GM19035 (cell line): ENCODE data around the gene ABCG1.
A peak's percentile ranks its signal among the peaks of the same experiment; 100 is the strongest.

ENCODE experiments used
- ATAC-seq: cut with Tn5 transposase; IDR thresholded peaks from one replicate; pipeline ENCODE4 v1.9.1; 2021; ENCODE audit not compliant: unreplicated experiment

ABCG1 gene

DNA sequence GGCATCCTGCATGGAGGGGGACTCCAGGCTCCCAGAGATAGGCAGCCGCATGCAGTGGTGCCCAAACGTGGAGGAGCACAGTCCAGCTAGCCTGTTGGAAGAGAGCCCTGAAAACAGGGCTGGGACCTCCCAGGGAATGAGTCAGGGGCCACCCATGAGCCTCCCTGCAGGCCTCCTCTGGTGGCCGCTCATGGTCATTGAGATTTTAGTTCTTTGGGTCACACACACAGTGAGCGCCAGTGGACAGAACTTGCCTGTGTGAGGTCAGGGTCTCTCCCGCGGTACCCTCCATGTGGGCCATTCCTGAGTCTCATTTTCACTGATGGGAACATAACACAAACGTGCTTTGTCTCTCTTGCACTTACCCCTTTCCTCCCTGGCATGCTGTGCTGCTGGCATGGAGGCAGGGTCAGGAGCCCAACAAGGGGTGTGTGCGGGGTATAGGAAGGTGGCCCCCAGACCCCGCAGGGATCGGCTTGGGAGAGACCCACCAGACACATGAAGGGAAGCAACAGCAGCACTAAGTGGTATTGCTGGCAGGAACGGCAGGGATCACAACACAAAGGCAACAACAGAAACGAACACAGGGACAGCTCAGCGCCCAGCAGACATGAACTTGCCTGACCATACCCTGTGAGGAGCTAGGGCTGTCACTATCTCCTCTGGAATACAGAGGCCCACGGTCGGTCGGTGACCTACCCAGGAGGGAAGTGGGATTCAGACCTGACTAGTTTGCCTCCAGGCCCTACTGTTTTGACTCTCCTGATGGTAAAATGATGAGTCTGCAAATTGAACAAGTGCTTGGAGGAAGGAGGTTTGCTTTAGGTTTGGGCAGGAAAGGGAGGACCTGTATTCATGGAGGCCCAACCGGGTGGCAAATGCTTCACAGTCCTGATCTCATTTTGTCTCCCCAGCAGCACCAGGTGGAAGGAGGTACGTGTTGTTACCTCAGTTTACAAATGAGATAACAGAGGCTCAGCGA is 31.8 kb downstream of the ABCG1 start:
- ATAC-seq: no peak

DNA sequence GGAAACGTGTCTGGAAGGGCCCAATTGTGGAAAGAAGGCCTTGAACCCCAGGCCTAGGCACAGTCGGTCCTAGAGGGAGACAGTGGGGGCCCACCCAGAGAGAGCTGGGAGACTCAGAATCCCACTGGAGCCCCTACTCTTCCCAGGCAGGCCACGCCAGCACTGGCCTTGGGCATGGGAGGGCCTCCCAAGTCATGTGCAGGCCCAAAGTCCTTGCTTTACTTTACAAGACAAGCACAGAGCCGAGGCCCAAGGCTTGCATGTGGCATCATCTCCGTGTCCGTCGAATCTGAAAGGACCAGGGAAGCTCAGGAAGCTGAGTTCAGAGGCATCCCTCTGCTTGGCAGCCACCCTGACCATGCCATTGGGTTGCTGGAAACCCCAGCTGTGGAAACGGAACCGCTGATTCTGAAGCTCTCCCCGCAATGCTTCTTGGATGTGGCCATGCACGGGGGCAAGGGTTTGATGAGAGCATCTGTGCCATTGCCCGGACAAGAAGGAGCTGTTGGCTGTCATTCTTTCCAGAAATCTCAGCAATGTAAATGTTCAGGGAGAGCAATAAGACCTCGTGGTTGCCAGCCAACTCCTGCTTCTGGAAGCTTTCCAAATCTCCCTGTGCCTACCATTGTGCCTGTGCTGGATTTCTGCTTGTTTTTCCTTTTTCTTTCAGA is 32.8 kb downstream of the ABCG1 start:
- ATAC-seq: no peak

DNA sequence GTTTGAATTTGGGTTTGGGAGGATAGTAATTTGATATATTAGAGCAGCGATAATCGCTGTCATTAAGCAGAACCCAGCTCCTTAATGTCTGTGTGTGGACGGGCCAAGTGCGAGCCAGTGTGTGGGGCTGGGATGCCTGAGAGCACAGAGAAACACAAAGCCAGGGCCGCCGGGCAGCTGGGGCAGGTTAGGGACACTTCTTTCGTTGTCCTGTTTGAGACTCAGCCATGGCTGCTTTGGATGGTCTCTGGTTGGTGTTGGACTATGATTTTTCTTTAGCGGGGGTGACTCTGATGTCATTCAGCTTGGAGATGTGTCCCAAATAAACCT is 33.4 kb downstream of the ABCG1 start:
- ATAC-seq: no peak

DNA sequence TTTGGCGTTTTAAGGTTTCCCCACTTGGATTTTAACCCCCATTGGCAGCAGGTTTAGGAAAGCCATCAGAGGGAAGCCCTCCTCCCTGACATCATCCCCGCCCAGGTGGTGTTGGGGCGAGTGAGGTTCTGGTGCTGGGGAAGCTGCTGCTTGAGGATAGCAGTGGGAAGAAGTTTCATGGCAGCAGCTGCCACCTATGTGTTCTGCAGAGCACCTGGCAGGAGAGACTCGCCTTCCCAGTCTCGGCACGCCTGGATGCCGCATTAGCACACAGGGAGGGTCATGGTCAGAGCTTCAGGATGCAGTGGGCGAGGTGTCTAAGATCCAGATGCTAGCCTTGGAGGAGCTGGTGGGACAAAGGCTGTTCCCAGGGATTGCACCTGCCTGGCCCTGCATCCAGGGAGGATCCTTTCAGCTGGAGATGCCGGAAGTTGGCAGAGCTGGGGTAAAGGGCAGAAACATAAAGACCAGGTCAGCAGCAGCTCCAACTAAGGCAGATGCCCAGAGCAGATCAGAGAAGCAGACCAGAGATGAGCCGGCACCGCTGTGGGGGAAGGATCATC is 33.9 kb downstream of the ABCG1 start:
- no peak for ATAC-seq

DNA sequence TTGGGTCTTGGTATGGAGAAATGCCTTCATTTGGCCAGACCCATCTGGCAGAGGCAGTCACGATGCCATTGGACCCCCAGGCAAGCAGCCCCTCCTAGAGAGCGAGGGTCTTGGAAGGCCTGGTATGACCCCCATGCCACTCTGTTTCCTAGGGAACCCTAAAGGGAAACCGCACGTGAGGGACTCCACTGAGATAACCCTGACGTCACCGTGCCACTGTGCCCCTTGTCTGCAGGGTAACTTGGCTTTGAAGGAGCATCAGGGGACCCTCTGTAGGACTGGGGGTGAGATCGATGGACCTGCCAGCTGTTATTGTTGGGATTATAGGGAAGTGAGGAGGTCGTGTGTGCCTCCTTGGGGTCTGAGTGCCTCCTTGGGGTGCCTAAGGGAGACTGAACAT is 34.5 kb downstream of the ABCG1 start:
- ATAC-seq: no peak

DNA sequence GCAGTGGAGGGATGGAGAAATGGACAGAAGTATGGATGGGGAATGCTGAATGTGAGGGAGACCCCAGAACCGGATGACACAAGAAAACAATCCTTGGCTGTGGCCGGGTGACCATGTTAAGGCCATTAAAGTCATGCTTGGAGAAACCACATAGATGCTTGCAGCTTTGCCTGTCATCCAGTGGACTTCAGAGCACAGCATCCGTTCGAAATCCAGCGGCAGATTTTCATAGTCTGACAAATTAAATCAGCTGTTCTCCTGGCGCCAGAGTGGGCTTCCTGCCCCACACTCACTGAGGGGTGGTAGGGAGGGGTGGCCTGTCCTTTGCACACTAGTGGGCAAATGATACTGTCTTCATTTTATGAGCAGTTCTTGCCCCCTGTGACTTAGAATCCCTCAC is 35.1 kb downstream of the ABCG1 start:
- ATAC-seq: no peak

DNA sequence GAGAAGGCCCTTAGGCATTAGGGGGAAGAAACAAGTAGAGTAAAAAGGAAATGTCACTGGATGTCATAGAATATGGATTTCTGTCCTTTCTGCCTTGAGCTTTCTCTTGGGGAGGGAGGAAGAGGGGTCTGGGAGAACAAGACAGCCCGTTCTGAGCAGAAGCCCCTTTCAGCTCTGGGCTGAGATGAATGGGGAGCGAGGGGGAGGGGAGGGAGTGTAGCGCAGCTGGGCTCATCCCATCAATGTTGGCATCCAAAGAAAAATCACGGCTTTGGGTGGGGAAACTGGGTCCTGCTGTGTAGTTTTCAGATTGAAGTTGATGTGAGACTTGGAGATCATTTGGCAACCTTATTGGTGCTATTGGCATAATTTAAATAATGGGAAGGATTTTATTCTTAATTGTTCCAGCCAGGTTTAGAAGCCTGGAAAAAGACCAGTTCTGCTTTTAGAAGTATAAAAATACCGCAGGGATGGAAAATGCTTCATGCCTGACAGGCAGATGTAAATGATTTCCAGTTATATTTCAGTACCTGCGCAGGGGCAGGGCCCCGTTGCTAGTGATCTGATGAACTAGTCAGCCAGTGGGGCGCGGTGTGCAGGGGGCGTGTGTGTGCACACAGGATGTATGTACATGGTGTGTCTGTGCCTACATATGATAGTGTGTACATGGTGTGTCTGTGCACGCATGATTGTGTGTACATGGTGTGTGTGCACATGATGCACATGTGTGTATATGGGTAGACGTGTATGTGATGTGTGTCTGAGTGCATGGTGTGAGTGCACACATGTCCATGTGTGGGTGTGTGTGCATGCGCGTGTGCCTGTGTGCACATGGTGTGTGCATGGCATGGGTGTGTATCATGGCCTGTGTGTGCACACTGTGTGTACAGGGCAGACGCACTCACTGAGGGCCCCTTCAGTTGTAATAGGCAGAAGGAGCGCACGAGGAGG is 36.0 kb downstream of the ABCG1 start:
- no peak for ATAC-seq

DNA sequence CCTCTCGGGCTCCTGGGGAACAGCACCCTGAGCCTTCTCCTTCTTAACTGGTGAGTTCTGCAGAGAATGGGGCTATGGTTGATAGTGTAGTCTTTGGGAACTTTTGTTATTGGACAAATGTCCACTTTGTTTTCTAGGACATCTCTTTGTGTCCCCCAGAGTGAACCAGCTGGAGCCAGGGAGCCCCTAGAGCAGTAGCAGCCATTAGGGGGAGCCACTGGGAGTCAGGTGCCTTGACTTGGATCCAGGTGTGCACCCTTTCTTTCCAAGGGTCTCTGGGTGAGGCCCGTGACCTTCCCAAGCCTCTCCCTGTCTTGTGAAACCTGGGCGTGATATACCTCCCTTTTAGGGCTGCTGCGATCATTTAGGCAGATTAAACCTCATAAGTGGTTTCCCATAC is 36.9 kb downstream of the ABCG1 start:
- ATAC-seq: no peak

DNA sequence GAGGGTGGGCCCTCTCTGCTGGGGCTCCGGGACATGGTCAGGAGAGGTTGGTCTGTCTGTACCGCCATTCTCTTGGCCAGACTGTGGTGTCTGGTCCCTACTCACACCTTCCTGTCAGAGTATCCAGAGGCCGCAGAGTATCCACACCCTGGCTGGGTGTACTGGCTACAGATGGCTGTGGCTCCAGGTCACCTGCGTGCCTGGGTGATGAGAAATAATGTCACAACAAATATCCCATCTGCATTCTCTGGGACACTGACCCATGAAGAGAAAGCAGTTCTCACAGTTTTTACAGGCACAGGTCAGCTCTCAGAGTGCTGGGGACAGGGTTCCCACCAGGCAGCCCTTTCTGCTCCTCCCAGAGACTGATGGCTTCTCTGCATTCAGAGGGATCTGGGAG is 37.4 kb downstream of the ABCG1 start:
- no peak for ATAC-seq

DNA sequence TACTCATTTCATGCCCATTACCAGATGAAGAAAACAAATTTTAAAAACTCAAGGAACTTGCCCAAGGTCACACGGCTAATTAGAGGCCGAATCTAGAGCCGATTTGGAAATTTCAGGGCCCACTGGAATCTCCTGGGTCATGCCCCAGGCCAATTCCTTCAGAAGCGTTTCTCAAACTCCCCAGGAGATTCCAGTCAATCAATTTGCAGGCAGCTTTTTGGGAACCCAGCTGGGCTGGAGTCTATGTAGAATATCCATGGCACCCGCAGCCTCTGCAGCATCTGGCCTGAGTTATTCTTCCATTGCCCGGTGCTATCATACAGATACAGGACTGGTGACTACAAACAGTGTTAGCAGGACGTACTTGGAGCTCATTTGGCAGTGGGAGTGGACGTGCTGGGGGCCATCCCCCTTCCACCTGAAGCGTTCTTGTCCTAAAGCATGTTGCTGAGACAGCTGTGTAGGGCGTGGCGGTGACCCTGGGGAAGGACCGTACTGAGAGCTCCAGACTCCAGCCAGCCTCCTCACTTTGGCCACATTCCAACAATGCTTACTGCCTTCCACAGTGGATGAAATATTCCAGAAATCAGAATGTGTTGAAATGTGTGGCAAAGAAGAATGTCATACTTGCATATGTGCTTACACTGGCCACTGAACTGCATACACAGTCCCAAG is 38.3 kb downstream of the ABCG1 start:
- ATAC-seq: no peak

DNA sequence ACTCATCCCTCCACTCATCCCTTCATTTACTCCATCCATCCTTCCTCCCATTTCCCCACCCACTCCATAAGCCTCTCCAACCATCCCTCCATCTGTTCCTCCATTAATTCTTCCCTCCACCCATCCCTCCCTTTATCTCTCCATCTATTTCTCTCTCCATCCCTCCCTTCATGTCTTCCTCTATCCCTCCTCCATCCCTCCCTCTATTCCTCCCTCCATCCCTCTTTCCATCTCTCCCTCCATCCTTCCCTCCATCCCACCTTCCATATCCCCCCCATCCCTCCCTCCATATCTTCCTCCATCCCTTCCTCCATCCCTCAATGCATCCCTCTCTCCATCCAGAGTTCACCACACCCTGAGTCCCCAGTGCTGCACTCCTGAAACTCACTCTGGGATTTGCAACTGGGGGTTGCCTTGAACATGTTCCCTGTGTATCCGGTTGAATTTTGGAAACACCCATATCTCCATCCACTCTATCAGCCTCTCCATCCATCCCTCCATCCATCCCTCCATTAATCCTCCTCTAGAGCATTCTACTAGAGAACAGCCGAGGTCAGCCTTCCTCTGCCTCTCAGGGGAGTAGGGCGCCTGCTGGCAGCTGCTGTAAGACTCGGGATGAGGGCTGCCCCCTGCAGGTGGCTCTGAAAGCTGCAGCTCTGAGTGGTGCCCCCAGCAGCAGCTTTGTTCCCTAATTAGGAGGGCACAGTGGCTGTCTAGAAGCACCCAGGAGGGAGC is 39.4 kb downstream of the ABCG1 start:
- peak; percentile 50 for ATAC-seq

DNA sequence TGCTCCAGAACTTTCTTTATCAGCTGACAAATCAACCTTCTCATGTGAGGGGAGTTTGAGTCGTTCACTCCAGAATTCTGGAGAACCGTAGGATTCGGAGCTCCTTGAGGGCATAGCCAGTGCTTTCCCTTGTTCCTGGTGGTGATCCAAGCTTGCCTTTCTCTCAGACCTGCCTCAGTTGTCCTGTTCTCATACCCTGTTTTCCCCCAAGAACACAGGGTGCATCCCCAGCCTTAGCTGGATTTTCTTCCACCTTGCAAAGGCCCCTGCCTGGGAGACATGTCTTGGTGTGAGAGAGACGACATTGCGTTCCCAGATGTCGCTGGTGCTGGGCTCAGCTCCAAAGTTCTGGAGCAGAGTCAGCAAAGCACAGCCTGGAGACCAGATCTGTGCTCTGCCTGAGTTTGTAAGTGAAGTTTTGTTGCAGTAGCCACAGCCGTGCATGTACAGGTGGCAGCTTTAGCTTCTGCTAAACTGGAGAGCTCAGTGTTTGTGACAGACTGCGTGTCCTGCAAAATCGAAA is 40.0 kb downstream of the ABCG1 start:
- no peak for ATAC-seq

DNA sequence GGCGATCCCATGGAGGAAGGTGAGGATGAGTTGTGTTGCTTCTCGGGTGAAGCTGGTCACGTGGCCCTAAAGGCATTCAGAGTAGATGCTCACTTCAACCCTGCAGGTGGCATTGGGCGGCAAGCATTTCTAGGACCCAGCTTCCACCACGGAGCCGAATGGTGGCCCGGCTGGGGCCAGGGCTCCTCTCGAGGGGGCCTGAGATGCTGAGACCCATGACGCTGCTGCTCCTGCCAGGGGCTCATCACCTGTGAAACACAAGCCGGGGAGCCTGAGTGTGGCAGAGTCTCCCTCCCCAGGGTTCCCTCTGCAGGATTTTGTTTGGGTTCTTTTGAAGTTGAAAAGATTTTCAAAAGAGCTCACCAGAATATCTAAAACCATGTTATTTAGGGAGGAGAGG is 41.2 kb downstream of the ABCG1 start:
- ATAC-seq: no peak

DNA sequence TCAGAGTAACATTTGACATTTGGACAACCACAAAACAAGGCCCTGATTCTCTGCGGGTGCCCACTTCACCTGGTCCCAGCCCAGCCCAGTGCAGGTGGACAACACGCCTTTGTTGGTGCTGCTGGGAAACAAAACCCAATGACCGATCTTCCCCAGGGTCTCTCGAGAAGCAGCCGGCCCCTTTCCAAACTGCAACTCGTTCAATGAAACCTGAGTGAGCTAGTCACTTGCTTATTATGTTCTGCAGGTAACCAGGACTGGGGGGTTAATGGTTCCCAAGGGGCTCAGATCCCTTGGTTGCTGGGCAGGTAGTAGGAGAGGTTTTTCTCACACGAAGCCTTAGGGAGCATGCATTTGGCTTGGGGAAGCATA is 42.9 kb downstream of the ABCG1 start:
- ATAC-seq: no peak

DNA sequence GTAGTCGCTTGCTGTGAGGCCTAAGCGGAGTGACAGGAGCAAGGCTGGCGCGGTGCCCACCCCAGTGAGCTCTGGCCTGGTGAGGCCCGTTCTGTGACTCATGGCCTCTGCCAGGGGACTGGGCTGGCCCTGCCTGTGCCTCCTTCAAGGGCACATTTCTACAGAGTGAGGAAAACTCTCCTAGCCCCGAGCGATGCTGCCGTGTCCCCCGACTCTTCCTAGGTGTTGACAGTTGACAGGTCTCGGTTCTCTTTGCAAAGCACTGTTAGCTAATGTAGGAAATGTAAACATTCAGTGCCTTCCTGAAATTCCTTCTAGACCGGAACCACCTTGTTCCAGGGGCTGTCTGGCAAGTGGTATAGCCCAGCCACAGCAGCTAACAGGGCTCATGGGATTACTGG is 43.9 kb downstream of the ABCG1 start:
- no peak for ATAC-seq

DNA sequence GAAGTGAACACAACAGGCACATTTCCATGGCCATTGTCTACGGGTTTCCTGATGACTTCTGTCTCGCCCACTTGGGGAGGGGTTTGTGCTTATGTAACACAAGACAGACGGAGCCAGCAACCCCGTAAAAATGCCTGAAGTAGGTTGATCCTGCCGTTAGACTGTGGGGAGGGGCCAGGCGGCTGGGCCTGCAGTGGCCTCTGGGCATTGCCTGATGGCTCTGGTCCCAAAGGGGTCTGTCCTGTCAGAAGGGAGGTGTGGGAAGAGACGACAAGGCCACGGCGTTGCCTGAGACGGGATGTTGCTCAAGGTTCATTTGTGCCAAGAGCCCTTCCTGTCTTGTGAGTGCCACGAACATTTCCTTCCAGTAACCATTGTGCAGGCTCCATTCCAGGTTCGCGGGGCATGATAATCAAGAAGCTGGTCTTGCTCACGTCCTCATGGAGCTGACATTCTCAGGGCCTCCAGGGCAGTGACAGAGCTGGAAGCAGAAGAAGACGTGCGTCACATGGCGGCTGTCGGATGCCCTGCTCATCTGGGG is 44.7 kb downstream of the ABCG1 start:
- no peak for ATAC-seq

DNA sequence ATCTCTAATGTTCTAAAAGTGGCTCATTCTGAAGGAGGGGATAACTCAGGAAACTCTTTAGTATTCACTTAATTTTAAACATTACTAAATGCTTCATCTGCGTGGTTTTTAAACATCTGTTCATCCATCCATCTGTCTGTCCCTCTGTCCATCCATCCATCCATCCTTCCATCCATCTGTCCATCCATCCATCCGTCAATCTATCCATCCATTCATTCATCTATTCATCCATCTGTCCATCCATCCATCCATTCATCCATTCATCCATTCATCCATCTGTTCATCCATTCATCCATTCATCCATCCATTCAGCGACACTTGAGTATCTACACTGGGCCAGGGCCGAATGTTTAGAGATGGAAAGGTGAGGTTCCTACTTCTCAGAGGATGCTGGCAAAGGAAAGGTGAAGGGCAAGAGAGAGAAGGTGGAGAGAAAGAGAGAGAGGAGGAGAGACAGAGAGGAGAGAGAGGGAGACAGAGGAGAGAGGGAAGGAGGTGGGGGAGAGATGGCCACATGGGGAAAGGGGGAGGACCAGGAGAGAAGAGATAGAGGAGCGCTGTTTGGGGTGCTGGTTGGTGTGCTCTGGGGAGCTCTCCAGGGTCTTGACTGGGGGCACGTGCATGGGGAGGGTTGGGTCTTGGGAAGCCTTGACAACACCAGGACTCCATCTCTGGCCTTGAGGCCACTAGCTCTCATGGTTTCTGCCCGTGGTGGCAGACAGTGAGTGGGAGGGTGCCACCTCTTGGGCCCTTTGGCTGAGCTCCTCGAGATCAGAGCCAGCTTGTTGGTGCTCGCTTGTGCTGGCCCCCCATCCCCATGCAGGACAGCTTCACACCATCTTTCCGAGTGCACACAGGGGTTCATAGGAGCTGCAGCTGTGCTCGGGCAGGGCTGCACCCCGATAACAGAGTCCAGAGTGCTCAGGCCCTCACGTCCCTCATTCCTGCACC is 45.6 kb downstream of the ABCG1 start:
- no peak for ATAC-seq

DNA sequence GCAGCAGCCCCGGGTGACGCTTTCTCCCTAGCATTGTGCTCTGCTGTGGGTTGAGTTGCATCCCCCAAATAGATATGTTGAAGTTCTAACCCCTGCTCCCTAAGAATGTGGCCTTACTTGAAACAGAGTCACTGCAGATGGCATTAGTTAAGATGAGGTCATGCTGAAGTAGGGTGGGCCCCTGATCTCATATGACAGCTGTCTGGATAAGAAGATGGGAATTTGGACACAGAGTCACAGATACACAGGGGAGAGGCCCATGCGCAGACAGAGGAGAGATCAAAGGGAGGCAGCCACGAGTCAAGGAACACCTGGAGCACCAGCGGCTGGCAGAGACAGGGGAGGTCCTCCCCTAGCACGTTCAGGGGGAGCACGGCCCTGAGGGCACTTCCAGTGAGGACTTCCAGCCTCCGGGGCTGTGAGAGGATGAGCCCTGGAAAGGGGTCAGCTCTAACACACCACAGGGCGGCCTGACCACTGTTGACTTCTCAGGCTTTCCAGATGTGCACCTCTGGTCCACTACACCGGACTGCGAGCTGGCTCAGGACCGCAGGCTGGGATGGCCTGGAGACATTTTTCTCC is 46.4 kb downstream of the ABCG1 start:
- no peak for ATAC-seq
